KOPT-K1 (cell line): ENCODE results near the gene HFE.
"Not testable (repeated sequence)": the region's sequence is repeated elsewhere in the genome, so short reads cannot be mapped to it uniquely, and the experiment has no call there.

Experiments used
- H3K27ac ChIP-seq: fragments of 200-600 bp; sonication (generic); 2 replicates; pipeline ENCODE4 v1.5.1; 2016; ENCODE audit warnings: antibody characterized with exemption, mild to moderate bottlenecking, low read depth, low read length; ENCODE audit not compliant: poor library complexity, severe bottlenecking
- H3K36me3 ChIP-seq: fragments of 200-600 bp; sonication (generic); 2 replicates; pipeline ENCODE4 v1.5.1; 2017; ENCODE audit warnings: antibody characterized with exemption, mild to moderate bottlenecking, low read length, moderate library complexity; ENCODE audit not compliant: insufficient read depth
- H3K9me3 ChIP-seq: fragments of 200-600 bp; sonication (generic); 2 replicates; pipeline ENCODE4 v1.5.1; 2017; ENCODE audit warnings: antibody characterized with exemption, low read length, mild to moderate bottlenecking; ENCODE audit not compliant: insufficient read depth, poor library complexity, severe bottlenecking

Gene HFE

DNA sequence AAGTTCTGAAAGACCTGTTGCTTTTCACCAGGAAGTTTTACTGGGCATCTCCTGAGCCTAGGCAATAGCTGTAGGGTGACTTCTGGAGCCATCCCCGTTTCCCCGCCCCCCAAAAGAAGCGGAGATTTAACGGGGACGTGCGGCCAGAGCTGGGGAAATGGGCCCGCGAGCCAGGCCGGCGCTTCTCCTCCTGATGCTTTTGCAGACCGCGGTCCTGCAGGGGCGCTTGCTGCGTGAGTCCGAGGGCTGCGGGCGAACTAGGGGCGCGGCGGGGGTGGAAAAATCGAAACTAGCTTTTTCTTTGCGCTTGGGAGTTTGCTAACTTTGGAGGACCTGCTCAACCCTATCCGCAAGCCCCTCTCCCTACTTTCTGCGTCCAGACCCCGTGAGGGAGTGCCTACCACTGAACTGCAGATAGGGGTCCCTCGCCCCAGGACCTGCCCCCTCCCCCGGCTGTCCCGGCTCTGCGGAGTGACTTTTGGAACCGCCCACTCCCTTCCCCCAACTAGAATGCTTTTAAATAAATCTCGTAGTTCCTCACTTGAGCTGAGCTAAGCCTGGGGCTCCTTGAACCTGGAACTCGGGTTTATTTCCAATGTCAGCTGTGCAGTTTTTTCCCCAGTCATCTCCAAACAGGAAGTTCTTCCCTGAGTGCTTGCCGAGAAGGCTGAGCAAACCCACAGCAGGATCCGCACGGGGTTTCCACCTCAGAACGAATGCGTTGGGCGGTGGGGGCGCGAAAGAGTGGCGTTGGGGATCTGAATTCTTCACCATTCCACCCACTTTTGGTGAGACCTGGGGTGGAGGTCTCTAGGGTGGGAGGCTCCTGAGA lies at the start of gene HFE:
Gene HFE, plus strand, starts transcription at position 146 of the 832 bp plus-strand sequence. Its CDS starts 12 bp downstream, at position 158.
- H3K9me3 ChIP-seq: peaks cover 3% of the 10 kb centered on the region
- peak within 1 kb of the TSS; percentile 39 for H3K27ac ChIP-seq
- H3K36me3 ChIP-seq: no peaks in the 10 kb centered on the region

DNA sequence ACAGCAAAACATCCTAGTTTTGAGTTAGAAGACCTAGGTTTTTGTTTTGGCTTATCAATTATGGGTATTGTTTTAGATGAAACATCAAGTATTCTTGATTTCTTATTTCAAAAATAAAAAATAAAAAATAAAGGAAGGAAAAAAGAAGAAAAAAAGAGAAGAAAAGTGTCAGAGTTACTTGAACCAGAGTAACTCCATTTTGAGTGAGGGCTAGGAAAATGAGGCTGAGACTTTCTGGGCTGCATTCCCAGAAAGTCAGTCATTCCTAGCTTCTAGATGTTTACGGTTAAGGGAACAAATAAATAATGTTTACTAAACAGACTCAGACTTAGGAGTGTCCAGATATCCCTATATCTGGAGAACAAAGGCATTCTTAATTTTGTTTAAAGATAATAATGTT lies 45.3 kb upstream of the HFE start:
- Histone ChIP-seq H3K27ac (peak overlapping the region; percentile 99), H3K36me3 (no peaks in the 10 kb centered on the region), H3K9me3 (no peaks in the 10 kb centered on the region)

GRCh38 chr6:26043384-26044139 lies 43.7 kb upstream of the HFE start:
- H3K27ac ChIP-seq: peak overlapping the region; percentile 99
- no peaks in the 10 kb centered on the region for H3K36me3 ChIP-seq

DNA sequence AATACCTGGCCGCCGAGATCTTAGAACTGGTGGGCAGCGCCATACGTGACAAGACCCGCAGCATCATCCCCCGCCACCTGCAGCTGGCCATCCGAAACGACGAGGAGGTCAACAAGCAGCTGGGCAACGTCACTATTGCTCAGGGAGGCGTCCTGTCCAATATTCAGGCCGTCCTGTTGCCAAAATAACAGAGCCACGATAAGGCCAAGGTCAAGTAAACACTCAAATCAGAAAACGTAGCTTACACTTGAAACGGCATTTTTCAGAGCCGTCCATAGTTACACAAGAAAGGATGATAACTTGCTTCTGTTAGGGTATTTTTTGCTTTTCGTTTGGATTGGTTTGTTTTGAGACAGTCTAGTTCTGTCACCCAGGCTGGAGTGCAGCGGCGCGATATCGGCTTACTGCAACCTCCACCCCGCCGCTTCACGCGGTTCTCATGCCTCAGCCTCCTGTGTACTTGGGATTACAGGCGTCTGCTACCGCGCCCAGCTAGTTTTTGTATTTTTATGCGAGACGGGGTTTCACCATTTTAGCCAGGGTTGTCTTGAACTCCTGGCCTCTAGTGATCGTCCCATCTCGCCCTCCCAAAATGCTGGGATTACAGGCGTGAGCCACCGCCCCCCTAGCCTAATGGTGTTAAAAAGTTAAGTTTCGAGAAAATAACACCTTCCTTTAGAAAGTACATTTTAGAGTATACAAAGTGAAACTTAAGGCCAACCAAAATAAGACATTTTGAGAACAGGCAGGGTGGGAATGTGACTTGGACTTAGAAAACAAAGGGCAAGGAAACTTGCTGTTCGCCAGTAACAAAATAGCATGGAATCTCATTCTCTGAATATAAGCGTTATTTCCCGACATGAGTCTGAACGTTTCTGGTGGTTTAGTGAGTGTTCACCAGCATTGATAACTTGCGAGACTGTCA lies 42.8 kb upstream of the HFE start:
- peak overlapping the region; percentile 99 for H3K27ac ChIP-seq
- H3K36me3 ChIP-seq: no peaks in the 10 kb centered on the region
- no peaks in the 10 kb centered on the region for H3K9me3 ChIP-seq

More at GRCh38 chr6:26043384-26044139, 43.7 kb upstream of the HFE start:
- H3K9me3 ChIP-seq: no peaks in the 10 kb centered on the region

DNA sequence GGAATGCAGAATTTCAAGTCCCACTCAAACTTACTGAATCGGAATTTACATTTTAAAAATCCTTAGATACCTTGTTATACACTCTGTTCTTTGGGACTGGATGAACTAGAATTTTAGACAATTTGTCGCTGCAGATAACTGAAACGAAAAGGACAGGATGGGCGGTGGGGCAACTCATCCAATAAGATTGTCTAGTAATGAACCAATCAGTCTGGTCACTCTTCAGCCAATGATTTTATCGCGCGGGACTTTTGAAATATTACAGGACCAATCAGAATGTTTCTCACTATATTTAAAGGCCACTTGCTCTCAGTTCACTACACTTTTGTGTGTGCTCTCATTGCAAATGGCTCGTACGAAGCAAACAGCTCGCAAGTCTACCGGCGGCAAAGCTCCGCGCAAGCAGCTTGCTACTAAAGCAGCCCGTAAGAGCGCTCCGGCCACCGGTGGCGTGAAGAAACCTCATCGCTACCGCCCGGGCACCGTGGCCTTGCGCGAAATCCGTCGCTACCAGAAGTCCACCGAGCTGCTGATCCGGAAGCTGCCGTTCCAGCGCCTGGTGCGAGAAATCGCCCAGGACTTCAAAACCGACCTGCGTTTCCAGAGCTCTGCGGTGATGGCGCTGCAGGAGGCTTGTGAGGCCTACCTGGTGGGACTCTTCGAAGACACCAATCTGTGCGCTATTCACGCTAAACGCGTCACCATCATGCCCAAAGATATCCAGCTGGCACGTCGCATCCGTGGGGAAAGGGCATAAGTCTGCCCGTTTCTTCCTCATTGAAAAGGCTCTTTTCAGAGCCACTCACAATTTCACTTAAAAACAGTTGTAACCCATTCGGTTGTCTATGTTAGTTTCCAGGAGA lies 41.9 kb upstream of the HFE start:
- peak overlapping the region; percentile 99 for H3K27ac ChIP-seq
- H3K36me3 ChIP-seq: no peaks in the 10 kb centered on the region
- no peaks in the 10 kb centered on the region for H3K9me3 ChIP-seq

DNA sequence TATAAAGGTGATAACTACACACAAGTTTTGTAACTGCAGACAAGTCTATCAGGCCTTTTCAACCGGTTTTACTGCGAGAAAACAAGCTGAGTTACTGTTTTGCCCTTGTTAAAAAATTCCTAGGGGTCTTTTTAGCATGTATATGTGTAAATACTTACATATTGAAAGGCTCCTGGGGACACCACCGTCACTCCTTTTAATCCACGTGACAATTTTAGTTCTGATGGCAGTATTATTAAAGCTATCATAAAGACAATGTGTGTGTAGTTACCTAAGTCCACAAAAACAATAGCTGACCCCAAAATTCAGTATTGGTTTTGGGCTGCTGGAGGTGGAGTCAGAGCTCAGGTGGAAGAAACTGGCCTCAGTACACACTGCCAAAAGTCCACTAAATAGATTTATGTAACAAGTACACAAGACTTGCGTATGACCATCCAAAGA lies 41.3 kb upstream of the HFE start:
- Histone ChIP-seq H3K27ac (peak overlapping the region; percentile 99), H3K9me3 (no peaks in the 10 kb centered on the region), H3K36me3 (no peaks in the 10 kb centered on the region)

- H3K9me3 ChIP-seq, H3K36me3 ChIP-seq: not testable (repeated sequence)
- peak overlapping the region; percentile 99 for H3K27ac ChIP-seq
Observed at GRCh38 chr6:26047329-26047728, 39.9 kb upstream of the HFE start.

DNA sequence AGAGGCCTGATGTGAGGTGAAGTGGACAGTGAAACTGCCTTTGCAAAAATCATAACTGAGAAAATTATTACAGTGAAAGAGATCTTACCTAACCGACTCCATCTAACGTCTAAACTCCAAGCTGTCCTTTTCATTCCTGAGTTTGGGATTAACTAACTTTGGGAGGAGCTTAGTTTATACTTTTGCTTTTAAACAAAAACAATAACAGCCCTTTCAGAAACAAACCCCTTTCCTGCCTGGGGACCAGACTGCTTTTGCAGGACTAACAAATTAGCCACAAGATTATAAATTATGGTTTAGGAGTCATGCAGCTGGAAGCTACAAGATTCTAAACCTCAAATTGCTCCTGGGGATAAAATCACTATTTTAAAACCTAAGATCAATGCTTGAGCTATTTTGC lies 38.6 kb upstream of the HFE start:
- Histone ChIP-seq H3K9me3 (no peaks in the 10 kb centered on the region), H3K27ac (peak overlapping the region; percentile 99), H3K36me3 (no peaks in the 10 kb centered on the region)

DNA sequence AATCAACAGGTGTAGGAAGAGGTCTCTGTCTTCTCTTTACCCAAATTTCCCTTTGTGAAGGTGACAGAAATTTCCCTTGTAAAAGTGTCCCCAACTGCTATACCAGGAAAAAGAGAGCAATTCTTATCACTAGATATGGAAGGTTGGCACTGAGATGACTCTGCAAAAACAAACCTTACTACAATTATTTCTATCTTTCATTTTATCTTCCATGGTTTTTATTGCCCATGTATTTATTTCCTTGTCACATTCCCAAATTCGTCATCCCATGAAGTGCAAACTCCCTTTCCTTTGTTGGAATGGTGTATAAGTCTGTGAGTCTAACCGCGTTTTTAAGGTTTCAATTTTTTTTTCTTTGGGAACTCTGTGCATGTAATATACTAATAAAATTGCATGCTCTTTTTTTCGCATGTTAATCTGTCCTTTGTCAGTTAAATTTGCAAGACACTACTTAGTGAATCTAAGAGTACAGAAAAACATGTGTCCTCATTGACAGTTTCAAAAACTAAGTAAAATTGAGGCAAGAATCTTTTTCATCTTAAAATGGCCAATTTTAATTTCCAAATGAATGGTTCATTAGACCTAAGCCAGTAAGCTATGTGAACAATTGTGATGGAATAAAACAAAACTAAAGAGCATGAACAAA lies 35.4 kb upstream of the HFE start:
- H3K36me3 ChIP-seq: no peaks in the 10 kb centered on the region
- H3K9me3 ChIP-seq: no peaks in the 10 kb centered on the region
- H3K27ac ChIP-seq: peak overlapping the region; percentile 99

GRCh38 chr6:26052762-26053250 lies 34.4 kb upstream of the HFE start:
- not testable (repeated sequence) for H3K36me3 ChIP-seq, H3K9me3 ChIP-seq
- peak overlapping the region; percentile 99 for H3K27ac ChIP-seq

- no peaks in the 10 kb centered on the region for H3K36me3 ChIP-seq
- peak overlapping the region; percentile 99 for H3K27ac ChIP-seq
- H3K9me3 ChIP-seq: no peaks in the 10 kb centered on the region
Observed at GRCh38 chr6:26053992-26054780, 33.0 kb upstream of the HFE start.

- H3K36me3 ChIP-seq: no peaks in the 10 kb centered on the region
- peak overlapping the region; percentile 99 for H3K27ac ChIP-seq
- no peaks in the 10 kb centered on the region for H3K9me3 ChIP-seq
Observed at GRCh38 chr6:26054781-26055718, 32.2 kb upstream of the HFE start.
